Anterior cingulate cortex (tissue), 58 donors: Measurements from ENCODE around the gene MCL1.
"Not testable (repeated sequence)": the region's sequence is repeated elsewhere in the genome, so short reads cannot be mapped to it uniquely, and the experiment has no call there.

Experiments used
- DNase-seq, 58 donors: peaks; one replicate each; lab custom pipeline; 2025; lab: John Stamatoyannopoulos, UW

The MCL1 gene

DNA sequence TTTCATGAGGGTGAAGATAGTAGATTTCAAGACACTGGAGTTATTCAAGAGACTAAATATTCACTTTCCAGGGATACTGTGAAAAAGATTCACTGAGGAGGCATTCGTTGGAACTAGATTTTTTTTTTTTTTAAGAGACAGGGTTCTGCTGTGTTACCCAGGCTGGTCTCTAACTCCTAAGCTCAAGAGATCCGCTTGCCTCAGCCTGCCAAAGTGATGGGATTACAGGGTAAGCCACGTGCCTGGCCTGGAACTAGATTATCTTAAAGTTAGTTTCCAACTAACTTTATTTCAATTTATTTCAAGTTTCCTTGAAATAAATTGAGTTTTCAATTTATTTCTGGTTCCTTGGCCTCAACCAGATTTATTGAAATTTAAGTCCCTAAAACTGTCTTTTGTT is 24.3 kb upstream of the MCL1 start:
- no peak for DNase-seq

DNA sequence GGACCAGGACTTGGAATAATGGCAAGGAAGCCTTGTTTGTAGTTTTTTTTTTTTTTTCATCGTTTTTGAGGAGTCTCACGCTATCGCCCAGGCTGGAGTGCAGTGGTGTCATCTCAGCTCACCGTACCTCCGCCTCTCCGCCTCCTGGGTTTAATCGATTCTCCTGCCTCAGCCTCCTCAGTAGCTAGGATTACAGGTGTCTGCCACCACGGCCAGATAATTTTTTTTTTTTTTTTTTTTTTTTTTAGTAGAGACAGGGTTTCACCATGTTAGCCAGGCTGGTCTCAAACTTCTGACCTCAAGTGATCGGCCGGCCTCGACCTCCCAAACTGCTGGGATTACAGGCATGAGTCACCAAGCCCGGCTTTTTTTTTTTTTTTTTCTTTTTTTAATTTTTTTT is 23.0 kb upstream of the MCL1 start:
- DNase-seq: not testable (repeated sequence)

DNA sequence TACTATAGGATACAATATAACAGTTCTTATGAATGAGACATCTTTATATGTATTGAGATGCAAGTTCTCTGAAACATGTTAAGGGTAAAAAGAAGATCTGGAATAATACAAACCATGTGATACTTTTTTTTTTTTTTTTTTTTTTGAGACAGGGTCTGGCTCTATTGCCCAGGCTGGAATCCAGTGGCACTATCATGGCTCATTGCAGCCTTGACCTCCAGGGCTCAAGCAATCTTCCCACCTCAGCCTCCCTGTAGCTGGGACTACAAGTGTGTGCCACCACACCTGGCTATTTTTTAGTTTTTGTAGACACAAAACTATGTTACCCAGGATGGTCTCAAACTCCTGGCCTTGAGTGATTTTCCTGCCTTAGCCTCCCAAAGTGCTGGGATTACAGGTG is 22.1 kb upstream of the MCL1 start:
- DNase-seq: no peak

DNA sequence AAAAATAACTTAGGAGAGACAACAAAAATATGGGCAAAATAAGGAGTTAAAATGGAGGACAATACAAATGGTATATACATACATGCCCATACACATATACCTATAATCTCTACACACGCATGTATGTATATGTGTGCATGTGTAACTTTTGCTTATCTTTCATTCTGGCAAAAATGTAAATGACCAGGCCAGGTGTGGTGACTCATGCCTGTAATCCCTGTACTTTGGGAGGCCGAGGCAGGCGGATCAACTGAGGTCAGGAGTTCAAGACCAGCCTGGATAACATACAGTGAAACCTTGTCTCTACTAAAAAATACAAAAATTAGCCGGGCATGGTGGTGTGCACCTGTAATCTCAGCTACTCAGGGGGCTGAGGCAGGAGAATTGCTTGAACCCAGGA is 18.9 kb upstream of the MCL1 start:
- not testable (repeated sequence) for DNase-seq

DNA sequence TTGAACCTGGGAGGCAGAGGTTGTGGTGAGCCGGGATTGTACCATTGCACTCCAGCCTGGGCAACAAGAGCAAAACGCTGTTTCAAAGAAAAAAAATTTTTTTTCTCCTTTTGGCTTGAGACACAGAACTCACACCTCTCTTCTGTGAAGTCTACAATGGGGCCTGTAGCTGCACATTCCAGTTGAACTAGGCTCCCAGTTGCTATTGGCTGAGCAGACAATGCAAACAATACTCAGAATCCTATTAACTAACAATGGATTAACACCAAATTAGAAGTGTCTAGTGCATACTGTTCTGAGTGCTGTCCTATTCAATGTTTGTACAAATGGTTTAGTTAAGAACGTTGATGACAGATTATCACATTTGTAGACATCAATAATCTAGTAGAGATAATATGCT is 17.6 kb upstream of the MCL1 start:
- no peak for DNase-seq

DNA sequence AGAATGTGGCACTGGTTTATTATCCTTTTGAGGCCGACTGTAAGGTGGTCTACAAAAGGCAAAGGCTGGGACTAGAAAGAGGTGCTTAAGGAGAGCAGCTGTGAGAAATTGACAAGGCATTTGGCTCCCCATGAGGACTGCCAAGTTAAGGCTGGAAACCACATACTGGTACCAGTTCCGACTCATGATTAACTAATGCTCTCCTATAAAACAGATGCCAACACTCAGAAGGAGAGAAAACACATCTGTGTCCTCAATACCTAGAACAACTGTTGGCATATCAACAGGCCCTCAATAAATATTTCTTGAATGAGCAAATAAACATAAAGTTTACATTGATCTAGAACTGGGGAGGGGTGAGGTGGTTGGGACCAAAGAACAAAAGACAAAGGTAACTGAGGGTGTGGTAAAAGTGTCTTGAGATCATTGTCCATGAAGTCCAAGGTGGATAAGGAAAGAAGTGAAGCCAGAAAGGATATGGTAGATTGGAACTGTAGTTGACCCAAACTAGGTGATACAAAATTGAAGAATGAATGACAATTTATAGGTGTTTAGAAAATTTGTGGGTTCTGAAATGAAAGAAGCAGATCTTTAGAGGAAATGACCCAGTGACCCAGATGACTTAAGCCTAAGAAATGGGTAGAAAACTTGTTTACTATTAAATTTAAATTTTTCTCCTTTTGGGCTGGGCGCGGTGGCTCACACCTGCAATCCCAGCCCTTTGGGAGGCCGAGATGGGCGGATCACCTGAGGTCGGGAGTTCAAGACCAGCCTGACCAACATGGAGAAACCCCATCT is 16.9 kb upstream of the MCL1 start:
- DNase-seq: no peak

DNA sequence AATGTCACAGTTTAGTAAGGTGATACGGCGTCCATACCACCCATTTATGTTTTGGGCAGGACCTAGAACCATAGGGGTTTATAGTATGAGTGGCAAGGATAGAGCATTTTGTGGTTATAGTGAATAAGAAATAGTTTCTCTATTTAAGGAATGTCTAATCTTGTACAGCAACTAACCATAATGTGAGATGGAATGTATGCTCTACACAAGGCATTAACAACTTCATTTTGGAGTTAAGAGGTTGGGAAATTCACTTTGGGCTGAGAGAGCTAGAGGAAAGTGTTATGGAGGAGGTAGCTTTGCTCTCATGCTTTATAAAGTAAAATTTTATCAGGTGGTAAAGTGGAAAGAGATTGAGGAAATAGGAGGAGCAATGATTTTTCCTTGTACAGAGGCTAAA is 3.0 kb upstream of the MCL1 start:
- no peak for DNase-seq

DNA sequence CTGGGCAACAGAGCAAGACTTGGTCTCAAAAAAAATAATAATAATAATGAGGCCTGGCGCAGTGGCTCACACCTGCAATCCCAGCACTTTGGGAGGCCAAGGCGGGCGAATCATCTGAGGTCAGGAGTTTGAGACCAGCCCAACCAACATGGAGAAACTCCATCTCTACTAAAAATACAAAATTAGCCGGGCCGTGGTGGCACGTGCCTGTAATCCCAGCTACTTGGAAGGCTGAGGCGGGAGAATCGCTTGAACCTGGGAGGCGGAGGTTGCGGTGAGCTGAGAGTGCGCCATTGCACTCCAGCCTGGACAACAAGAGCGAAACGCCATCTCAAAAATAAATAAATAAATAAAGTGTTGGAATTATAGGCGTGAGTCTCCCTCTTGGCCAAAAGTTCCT is 2.6 kb upstream of the MCL1 start:
- not testable (repeated sequence) for DNase-seq

DNA sequence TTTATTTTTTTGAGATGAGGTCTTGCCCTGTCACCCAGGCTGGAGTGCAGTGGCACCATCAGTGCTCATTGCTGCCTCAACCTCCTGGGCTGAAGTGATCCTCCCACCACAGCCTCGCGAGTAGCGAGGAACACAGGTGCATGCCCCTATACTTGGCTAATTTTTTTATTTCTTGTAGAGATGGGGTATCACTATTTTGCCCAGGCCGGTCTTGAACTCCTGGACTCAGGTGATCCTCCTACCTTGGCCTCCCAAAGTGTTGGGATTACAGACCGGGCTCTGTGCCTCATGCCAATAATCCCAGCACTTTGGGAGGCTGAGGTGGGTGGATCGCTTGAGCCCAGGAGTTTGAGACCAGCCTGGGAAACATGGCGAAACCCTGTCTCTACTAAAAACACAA is 2.0 kb upstream of the MCL1 start:
- DNase-seq: not testable (repeated sequence)

DNA sequence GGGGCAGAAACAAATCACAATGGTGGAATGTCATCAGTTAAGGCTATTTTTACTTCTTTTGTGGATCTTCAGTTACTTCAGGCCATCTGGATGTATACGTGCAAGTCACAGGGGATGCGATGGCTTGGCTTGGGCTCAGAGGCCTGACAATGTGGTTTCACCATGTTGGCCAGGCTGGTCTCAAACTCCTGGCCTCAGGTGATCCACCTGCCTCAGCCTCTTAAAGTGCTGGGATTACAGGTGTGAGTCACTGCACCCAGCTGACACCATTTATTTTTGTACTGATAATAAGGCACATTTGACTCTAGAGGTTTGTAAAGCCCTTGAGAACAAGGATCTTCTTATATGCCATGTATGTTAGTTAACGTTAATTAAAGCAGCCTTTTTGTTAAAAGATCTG is 1.6 kb upstream of the MCL1 start:
- not testable (repeated sequence) for DNase-seq

DNA sequence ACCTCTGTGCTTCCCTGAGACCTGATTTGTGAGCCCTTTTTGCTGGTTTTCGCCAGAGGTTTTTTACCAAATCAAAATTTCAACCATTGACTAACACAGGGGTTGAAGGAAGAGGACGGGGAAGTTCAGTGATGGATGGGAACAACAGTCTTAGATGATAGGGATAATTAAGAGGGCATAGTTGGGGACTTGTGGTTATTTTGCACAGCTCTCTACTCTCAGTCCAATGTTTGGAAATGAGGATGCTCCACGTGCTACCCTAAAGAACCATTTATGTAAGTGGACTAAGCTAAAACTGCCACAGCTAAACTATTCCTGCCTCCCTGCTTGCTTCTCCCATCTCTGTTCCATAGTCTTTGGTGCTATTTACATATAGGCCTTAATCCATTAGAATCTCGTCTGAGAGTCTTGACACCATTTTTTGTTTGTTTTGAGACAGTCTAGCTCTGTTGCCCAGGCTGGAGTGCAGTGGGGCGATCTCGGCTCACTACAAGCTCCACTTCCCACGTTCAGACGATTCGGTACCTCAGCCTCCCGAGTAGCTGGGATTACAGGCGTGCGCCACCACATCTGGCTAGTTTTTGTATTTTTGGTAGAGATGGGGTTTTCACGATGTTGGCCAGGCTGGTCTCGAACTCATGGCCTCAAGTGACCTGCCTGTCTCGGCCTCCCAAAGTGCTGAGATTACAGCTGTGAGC is 684 bp upstream of the MCL1 start:
- peak in 1 of 58 donors; percentile 28 for DNase-seq

DNA sequence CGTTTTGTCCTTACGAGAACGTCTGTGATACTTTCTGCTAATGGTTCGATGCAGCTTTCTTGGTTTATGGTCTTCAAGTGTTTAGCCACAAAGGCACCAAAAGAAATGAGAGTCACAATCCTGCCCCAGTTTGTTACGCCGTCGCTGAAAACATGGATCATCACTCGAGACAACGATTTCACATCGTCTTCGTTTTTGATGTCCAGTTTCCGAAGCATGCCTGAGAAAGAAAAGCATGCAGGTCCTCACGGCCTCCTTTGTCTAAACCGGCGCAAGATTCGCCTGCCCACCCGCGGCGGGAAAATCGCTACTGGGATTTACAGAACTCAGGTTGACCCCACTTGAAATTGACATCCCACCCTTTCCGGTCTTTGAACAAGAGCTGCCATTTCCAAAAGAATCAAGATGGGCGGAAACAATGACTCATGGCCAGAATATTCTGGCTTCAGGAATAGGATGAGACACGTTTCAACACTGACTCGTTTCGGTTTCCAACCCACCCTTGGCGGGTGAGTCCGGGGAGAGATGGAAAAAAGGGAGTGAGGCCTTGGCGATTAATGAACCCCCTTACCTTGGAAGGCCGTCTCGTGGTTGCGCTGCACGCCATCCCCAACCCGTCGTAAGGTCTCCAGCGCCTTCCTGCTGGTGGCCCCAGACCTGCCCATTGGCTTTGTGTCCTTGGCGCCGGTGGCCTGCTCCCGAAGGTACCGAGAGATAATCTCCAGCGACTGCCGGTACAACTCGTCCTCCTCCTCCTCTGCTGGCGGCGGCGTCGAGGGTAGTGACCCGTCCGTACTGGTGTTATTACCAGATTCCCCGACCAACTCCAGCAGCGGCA is 919 bp downstream of the MCL1 start:
- DNase-seq: peak in 28 of 58 donors; percentile 19 to 63 (median 42)

DNA sequence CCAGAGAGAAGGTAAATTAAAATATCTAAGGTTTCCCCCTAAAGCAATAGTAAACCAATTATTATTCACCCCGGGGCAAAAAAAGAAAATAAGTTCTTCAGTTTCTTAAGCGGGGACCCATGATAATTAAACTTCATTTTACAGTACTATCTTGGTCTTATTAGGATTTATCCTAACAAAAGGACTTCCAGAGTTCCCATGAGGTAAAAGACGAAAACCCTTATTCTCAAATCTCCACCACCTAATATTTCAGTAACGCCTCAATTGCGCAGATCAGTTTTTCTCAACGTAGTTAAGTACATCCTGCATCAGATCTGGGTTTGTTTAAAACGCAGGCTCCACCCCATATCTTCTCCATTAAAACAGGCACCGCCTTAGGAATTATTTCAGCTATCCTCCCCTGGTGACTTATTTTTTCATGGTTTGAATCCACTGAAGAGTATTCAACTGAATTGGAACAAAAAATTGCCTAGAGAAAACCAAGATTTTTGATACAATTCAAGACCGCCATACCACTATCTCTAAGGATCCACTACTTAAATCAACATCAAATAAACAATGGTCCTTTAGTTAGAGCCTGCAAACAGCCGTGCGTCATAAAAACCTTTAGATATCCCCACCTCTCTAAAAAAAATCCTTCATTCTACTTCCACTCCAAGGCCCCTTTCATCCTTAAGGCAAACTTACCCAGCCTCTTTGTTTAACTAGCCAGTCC is 1.7 kb downstream of the MCL1 start:
- DNase-seq: no peak

DNA sequence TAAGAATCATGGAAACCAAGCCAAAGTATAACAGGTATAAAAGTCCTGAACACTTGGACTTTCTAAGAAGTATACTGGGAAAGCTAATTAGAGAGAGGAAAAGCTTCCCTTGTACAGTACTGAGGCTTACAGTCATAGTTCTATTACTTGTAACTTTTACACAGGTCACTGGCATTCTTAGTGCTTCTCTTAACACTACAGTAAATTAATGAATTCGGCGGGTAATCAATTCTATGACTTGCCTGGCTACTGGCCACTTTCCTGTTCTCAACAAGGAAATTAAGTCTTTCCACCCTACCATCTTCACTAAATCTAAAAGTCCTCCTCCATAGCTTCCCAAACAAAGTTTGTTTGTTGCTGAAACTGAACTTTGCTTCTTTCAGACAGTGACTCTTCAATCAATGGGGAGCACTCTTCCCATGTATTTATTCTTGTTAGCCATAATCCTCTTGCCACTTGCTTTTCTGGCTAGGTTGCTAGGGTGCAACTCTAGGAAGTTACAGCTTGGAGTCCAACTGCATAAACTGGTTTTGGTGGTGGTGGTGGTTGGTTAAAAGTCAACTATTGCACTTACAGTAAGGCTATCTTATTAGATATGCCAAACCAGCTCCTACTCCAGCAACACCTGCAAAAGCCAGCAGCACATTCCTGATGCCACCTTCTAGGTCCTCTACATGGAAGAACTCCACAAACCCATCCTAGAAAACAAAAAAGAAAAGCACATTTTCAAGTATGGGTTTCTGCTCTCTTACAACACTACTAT is 2.4 kb downstream of the MCL1 start:
- no peak for DNase-seq

DNA sequence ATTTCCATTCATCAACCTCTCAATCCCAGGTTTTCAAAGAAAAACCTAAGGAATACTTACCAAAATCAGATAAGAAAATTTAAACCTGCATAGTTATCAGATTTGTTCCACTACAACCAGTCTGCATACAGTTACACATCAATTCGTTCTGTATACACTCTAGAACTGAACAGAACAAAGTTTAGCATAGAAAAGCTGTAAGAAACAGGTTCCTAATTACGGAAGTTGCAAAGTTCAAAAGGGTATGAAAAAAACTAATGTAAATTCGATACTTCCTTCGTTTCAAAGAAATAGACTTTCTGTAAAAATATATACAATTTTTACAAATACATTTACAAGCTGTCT is 3.1 kb downstream of the MCL1 start:
- DNase-seq: no peak

DNA sequence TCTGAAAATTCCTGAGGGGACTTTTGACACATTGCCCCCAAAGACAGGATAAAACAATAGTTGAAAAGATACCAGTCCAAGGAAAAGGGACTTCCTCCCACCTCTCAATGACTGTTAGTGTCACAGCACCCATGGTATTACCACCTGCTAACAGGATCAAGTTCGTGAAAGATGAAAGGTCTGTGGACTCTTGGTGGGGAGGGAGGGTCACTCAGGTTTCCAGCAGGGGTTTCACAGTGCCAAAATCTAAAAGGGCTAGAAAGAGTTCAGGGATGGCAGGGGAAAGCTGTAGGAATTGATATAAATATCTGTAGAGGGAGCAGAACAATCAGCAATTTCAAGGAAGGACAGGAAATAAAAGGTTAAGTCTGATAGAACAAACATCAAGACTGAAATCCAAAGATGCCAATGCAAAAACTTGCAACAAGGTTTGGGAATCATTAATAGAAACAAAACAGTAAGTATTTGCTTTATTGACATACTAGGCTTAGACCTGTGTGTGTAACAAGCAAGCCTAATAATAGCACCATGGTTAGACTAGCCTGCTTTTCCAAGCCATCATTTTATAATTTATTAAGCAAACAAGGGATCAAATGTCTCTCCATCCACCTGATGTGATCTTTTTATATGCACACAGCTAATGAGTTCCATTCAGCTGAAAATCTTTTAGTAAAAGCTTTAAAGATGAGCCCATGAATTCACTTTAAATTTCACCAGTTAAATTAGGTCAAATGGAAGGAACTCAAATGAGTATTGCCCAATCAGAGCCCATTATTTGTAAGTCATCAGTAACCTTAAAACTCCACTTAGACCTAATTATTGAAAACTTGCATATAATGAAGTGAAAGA is 3.7 kb downstream of the MCL1 start:
- no peak for DNase-seq

DNA sequence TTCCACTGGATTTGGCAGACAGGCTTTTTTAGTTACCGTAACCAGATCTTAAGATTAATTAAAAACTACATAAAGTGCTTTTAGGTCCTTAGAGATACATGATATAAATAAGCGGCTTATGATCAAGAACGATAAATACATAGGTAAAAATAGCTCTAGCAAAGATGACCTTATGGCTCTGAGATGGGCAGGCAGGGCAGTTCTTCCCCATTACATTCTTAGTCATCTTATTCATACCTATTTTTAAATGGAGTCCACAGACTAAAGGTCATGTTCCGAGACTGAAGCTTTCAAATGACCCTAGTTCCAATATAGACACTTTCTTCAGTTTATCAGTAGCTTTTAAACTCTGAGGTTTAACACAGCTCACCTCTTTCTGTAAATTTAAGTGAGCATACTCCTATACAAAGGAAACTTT is 4.3 kb downstream of the MCL1 start:
- DNase-seq: no peak

DNA sequence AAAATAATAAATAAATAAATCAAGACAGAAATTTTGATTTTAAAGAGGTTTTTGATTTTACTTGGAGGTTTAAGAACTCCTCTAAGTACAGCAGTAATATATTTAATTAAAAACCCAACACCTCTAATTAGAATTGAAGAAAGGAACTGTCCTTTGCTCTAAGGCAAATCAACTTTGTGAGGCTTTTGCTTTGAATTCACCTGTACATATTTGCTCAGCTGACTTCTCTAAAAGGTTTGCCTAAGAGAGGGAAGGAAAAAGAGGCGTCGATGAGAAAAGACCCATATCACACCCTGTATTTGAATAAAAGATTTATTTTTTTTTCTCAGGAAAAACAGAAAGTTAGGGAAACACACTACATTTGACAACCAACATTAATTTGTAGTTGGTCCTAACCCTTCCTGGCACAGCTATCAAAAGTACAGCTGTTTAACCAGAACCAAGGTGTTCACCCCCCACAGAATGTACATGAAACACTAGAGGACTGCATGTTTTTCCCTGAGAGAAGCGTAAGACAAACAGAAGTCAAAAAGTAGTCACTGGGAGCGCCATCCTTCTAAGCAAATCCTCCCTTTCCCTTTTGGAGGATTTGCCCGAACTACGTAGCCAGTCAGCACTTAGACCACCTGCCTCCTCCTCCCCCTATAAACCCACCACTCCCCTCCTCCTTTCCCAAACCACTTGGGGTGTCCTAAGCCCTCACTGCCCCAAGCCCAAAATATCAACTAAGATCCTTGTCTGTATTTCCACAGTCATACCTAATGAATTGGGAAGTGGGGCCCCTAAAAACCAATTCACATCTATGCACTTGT is 4.9 kb downstream of the MCL1 start:
- no peak for DNase-seq
